ENCODE data around the gene PCDHGA1. TPM values are rescaled to one million over a fixed set of nuclear protein-coding genes. Genes with fewer than 3 reads are reported as not detected.

PCDHGA1 gene
- total and polyA plus RNA-seq, 9 of the 15 experiments (the other 6 are each of a cell fraction or from before 2014, with no cell fraction given) = 0.05 to 0.26 (median 0.18) TPM; not detected in 2

- TF ChIP-seq ZNF395 (CRISPR knock-in tag; IDR thresholded peaks at IDR 0.05) (no peak), HINFP (tag; conservative IDR thresholded peaks at IDR 0.05; ENCODE audit: low read depth) (no peak), NCOA4 (IDR thresholded peaks at IDR 0.05; ENCODE audit: partially characterized antibody) (no peak), SMARCB1 (IDR thresholded peaks at IDR 0.05; ENCODE audit: insufficient read length, low read depth) (no peak), TFAP4 (CRISPR knock-in tag; IDR thresholded peaks at IDR 0.05; ENCODE audit: borderline replicate concordance) (no peak), YY1 (IDR thresholded peaks at IDR 0.05; ENCODE audit: borderline replicate concordance in 1 of 3, control insufficient read depth in 1 of 3, extremely low read depth in 1 of 3, insufficient read depth in 3 of 3, insufficient read length in 1 of 3, insufficient replicate concordance in 2 of 3, low read depth in 1 of 3, low read length in 2 of 3) (peak in 1 of 3 experiments; percentile 56), UBTF (IDR thresholded peaks at IDR 0.05; ENCODE audit: borderline replicate concordance in 1 of 2, low read depth in 2 of 2, low read length in 2 of 2) (no peak)
Observed at GRCh38 chr5:141392429-141393198, 62.3 kb downstream of the PCDHGA1 start, which contains the start of gene PCDHGA8 (continued).

Data from K562 (cell line).